ENCODE data around the gene INSRR. TPM values are rescaled to one million over a fixed set of nuclear protein-coding genes. Genes with fewer than 3 reads are reported as not detected.

The INSRR gene
- total RNA-seq, 1 experiment from 2014 or later: not detected

- no peak for TF ChIP-seq CTCF (IDR thresholded peaks at IDR 0.05; ENCODE audit: insufficient read depth in 1 of 2, low read depth in 1 of 2, low read length in 1 of 2, severe bottlenecking in 1 of 2, unreplicated experiment in 1 of 2)
- no peak for DNase-seq
- BruUV-seq (replicated peaks): no TSS peak
- H3K4me3 ChIP-seq (ENCODE audit: low read depth, low read length): no peak overlapping the region
- Mint-ChIP-seq H3K27ac (ENCODE audit: unreplicated experiment) (no peak overlapping the region), H3K9me3 (ENCODE audit: unreplicated experiment) (no peaks in the 10 kb centered on the region), H3K36me3 (ENCODE audit: insufficient read depth, unreplicated experiment) (no peaks in the 10 kb centered on the region), H3K4me1 (ENCODE audit: low read depth, unreplicated experiment) (no peaks in the 10 kb centered on the region), H3K4me3 (ENCODE audit: unreplicated experiment) (no peak overlapping the region), H3K27me3 (ENCODE audit: insufficient read depth, unreplicated experiment) (peaks cover 12% of the 10 kb centered on the region)
- no peaks in the 10 kb centered on the region for H3K27me3 ChIP-seq (replicated peaks; ENCODE audit: control insufficient read depth, insufficient read depth, low read length)
- ChIA-PET POLR2A (interaction anchor here (0.7 kb wide), 1 partner anchor 161 kb away, joined by 3 read pairs; no protein-coding TSS in a partner anchor), CTCF (interaction anchor here (0.7 to 2.0 kb wide), 4 partner anchors 27 to 197 kb away, joined by 3 to 6 read pairs (median 4); partner anchors contain the start of gene INSRR)
- H3K9me3 ChIP-seq: no peaks in the 10 kb centered on the region
- intact Hi-C loops (cut with micrococcal nuclease; ENCODE audit: unreplicated experiment): no loop called here
- no peaks in the 10 kb centered on the region for H3K4me1 ChIP-seq
- no peaks in the 10 kb centered on the region for H3K36me3 ChIP-seq (ENCODE audit: control insufficient read depth, insufficient read depth, low read length)
Observed at GRCh38 chr1:156886583-156887281, 27.8 kb upstream of the INSRR start.

GRCh38 chr1:156885880-156886355, 27.0 kb upstream of the INSRR start:
- H3K4me3 ChIP-seq (ENCODE audit: low read depth, low read length): no peak overlapping the region
- no peaks in the 10 kb centered on the region for H3K4me1 Mint-ChIP-seq (ENCODE audit: low read depth, unreplicated experiment)
- peaks cover 8% of the 10 kb centered on the region for H3K27me3 Mint-ChIP-seq (ENCODE audit: insufficient read depth, unreplicated experiment)
- H3K27me3 ChIP-seq (replicated peaks; ENCODE audit: control insufficient read depth, insufficient read depth, low read length): no peaks in the 10 kb centered on the region
- no TSS peak for BruUV-seq (replicated peaks)
- no peaks in the 10 kb centered on the region for H3K4me1 ChIP-seq
- POLR2A ChIA-PET: no interaction called here
- H3K36me3 Mint-ChIP-seq (ENCODE audit: insufficient read depth, unreplicated experiment): no peaks in the 10 kb centered on the region
- intact Hi-C loops (cut with micrococcal nuclease; ENCODE audit: unreplicated experiment): no loop called here
- H3K4me3 Mint-ChIP-seq (ENCODE audit: unreplicated experiment): no peak overlapping the region
- CTCF ChIA-PET: interaction anchor here (1.2 to 1.7 kb wide), 4 partner anchors 26 to 196 kb away, joined by 3 to 4 read pairs (median 4); partner anchors contain the start of gene INSRR
- H3K36me3 ChIP-seq (ENCODE audit: control insufficient read depth, insufficient read depth, low read length): no peaks in the 10 kb centered on the region
- no peaks in the 10 kb centered on the region for H3K9me3 Mint-ChIP-seq (ENCODE audit: unreplicated experiment)
- no peak for TF ChIP-seq CTCF (IDR thresholded peaks at IDR 0.05; ENCODE audit: insufficient read depth in 1 of 2, low read depth in 1 of 2, low read length in 1 of 2, severe bottlenecking in 1 of 2, unreplicated experiment in 1 of 2)
- H3K27ac Mint-ChIP-seq (ENCODE audit: unreplicated experiment): no peak overlapping the region
- no peak for DNase-seq
- no peaks in the 10 kb centered on the region for H3K9me3 ChIP-seq

GRCh38 chr1:156885314-156885713, 26.4 kb upstream of the INSRR start:
- Mint-ChIP-seq H3K4me1 (ENCODE audit: low read depth, unreplicated experiment) (no peaks in the 10 kb centered on the region), H3K27me3 (ENCODE audit: insufficient read depth, unreplicated experiment) (peaks cover 8% of the 10 kb centered on the region), H3K27ac (ENCODE audit: unreplicated experiment) (no peak overlapping the region), H3K4me3 (ENCODE audit: unreplicated experiment) (no peak overlapping the region), H3K36me3 (ENCODE audit: insufficient read depth, unreplicated experiment) (no peaks in the 10 kb centered on the region), H3K9me3 (ENCODE audit: unreplicated experiment) (no peaks in the 10 kb centered on the region)
- no peak for DNase-seq
- ChIA-PET POLR2A (no interaction called here), CTCF (interaction anchor here (1.2 to 1.7 kb wide), 3 partner anchors 43 to 195 kb away, joined by 4 read pairs; no protein-coding TSS in a partner anchor)
- H3K36me3 ChIP-seq (ENCODE audit: control insufficient read depth, insufficient read depth, low read length): no peaks in the 10 kb centered on the region
- intact Hi-C loops (cut with micrococcal nuclease; ENCODE audit: unreplicated experiment): no loop called here
- TF ChIP-seq CTCF (IDR thresholded peaks at IDR 0.05; ENCODE audit: insufficient read depth in 1 of 2, low read depth in 1 of 2, low read length in 1 of 2, severe bottlenecking in 1 of 2, unreplicated experiment in 1 of 2): no peak
- H3K9me3 ChIP-seq: no peaks in the 10 kb centered on the region
- no TSS peak for BruUV-seq (replicated peaks)
- H3K4me1 ChIP-seq: no peaks in the 10 kb centered on the region
- H3K4me3 ChIP-seq (ENCODE audit: low read depth, low read length): no peak overlapping the region
- no peaks in the 10 kb centered on the region for H3K27me3 ChIP-seq (replicated peaks; ENCODE audit: control insufficient read depth, insufficient read depth, low read length)

Measured in Caco-2 (cell line).